ENCODE measurements around the gene WDR33. TPM values are rescaled to one million over a fixed set of nuclear protein-coding genes. Genes with fewer than 3 reads are reported as not detected.
A peak's percentile ranks its signal among the peaks of the same experiment; 100 is the strongest.
"Not testable (repeated sequence)": the region's sequence is repeated elsewhere in the genome, so short reads cannot be mapped to it uniquely, and the experiment has no call there.

The WDR33 gene
- total RNA-seq, 1 donor from 2014 or later, result 28.2 TPM

DNA sequence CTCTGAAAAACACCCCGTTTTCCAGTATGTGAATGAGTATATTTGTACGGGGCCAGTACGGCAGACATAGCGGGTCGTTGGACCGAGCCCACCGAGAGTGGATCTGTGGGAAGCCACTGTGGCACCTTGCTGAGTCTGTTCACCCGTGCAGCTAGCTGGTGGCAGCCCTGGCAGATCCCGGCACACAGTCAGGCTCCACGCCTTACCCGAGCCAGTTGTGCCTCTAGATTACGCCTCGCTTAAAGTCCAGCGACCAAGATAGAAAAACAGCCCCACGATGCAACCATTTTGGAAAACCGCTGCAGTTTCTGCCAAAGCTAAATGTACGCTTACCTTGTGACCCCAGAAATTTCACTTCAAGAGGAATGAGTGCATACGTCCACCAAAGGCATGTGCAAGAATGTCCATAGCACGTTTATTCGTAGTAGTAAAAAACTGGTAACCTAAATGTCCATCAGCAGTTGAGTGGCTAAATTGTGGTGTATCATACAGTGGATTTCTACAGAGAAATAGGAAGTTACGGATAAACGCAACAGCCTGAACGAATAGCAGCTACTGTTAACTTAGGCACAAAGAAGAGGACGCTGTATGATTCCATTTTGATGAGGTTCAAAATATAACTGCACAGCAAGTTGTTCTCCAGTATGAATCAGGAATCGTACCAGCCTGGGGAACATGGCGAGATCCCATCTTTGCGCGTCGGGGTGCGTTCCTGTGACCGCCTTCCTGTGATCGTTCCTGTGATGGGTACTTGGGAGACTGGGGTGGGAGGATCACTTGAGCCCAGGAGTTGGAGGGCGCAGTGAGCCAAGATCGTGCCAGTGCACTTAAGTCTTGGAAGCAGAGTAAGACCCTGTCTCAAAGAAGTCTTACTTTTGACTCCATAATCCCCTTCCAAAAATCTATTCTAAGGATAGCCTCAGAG, 688 bp upstream of the WDR33 start:
- DNase-seq (ENCODE audit: extremely low read depth, low read depth, low spot score), result no peak

DNA sequence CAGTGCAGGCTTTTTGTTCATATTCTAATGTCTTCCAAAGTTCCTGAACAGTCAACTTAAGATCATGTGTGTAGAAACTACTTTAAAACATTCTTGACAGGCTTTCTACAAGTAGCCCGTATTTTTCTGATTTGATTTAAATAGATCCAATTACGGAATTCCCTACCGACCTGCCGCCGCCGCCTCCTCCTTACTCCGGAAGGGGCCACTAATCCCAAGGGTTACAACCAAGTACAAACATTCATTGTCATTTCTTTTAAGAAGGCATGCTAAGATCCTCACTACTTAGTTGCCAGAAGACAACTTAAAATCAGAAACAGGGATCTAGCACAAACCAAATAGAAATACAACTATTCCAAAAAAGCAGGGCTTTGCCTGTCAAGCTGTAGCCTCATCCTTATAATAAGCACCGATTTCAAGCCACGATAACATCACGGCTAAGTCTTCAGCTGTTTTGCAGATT, 784 bp downstream of the WDR33 start:
- no peak for DNase-seq (ENCODE audit: extremely low read depth, low read depth, low spot score)

DNA sequence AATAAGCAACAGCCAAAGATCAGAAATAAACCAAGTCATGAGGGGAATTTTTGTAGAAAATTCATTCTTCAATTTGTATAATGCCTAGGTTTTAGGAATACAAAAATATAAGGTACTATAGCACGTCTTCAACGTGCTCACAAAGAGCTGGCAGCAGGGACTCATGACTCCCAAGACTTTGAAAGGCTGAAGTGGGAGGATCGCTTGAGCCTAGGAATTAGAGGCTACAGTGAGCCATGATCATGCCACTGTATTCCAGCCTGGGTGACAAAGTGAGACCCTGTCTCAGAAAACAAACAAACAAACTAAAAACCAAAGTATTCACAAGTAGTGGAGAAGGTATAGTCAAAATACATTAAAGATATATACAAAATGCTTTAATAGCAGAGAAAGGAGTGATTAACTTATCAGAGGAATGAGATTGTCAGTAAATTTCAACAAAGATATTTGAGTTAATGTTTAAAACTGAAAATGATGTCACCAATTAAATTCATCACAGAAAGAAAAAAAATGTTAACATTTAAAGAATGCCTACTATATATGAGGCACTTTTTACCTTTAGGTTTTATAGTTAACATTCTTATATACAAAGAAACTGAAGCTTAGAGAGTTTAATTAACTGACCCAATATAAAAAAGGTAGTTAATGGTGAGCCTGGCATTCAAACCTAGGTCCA, 3.2 kb downstream of the WDR33 start:
- no peak for DNase-seq (ENCODE audit: extremely low read depth, low read depth, low spot score)

DNA sequence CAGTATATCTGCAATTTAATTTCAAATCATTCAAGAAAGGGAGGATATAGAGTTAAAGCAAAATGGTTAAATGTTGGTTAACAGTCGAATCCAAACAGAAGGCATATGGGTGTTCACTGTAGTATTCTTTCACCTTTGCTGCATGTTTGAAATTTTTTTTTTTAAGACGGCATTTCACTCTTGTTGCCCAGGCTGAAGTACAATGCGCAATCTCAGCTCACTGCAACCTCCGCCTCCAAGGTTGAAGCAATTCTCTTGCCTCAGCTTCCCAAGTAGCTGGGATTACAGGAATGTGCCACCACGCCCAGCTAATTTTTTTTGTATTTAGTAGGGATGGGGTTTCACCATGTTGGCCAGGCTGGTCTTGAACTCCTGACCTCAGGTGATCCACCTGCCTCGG, 4.1 kb downstream of the WDR33 start:
- DNase-seq (ENCODE audit: extremely low read depth, low read depth, low spot score), result not testable (repeated sequence)

DNA sequence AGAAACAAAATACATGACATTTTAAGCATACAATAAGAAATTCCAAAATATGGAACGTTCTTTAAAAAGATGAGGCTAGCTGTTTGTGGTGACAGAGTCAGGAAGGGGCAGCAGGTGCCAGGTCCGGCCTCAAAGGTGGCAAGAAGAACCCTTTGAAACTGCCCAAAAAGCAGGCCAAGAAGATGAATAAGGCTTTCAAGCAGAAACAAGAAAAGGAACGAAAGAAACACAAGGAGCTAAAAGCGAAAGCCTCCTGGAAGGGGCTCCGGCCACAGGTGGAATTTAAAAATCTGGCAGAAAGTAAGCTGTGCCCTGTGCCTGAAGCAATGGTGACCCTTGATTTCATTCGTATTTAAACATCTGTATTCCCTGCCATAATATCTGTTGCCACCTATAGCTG, 5.5 kb downstream of the WDR33 start:
- no peak for DNase-seq (ENCODE audit: extremely low read depth, low read depth, low spot score)

DNA sequence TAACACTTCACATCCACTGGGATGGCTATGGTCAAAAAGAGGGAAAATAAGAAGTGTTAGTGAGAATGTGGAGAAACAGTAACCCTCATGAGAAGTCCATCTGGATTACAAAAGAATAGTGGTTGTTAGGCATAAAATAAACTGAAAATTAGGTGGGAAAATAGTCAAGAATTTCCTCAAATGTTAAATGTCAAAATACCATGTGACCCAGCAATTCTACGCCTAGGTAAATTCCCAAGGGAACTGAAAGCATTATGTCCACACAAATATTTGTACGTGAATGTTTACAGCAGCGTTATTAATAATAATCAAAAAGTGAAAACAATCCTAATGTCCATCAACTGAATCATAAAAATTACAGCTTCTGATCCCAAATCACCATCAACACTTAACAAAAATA, 11.0 kb downstream of the WDR33 start:
- DNase-seq (ENCODE audit: extremely low read depth, low read depth, low spot score), result no peak

DNA sequence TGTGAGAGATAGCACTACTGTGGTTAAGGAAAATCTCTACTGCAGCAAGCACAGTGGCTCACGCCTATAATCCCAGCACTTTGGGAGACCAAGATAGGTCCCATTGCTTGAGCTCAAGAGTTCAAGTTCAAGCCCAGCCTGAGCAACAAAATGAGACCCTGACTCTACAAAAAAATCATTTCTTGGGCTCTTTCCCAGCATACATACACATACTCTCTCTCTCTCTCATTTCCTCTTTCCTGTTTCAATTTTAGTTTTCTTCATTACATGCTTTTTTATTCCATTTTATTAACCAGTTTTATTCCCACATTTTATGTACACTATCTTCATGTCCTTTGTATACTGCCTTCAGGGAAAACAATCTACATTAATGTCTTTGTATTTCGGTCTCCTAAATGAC, 14.6 kb downstream of the WDR33 start:
- DNase-seq (ENCODE audit: extremely low read depth, low read depth, low spot score), result no peak

DNA sequence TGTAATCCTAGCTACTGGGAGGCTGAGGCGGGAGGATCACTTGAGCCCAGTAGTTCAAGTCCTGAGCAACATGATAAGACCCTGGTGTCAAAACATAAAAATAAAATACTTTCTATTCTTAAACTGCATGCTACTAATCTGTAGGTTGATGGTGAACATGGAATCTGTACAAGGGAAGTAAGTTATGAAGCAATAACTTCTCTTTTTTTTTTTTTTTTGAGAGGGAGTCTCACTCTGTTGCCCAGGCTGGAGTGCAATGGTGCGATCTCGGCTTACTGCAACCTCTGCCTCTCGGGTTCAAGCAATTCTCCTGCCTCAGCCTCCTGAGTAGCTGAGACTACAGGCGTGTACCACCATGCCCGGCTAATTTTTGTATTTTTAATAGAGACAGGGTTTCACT, 16.1 kb downstream of the WDR33 start:
- DNase-seq (ENCODE audit: extremely low read depth, low read depth, low spot score), result not testable (repeated sequence)

DNA sequence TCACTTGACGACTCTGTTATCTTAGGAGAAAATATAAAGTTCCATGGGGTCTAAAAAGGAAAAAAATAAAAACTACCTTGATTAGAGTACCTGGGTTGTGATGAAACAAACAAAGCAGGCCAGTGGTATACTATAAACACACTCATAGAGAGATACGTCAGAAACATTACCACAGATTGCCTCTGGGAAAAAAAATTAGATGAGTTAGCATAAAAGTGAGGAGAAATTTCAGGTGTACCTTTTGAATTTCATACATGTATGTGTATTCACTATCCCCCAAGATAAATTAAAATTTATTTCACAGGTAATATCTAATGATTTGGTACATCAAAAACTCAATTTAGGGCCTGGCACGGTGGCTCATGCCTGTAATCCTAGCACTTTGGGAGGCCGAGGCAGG, 18.2 kb downstream of the WDR33 start:
- no peak for DNase-seq (ENCODE audit: extremely low read depth, low read depth, low spot score)

DNA sequence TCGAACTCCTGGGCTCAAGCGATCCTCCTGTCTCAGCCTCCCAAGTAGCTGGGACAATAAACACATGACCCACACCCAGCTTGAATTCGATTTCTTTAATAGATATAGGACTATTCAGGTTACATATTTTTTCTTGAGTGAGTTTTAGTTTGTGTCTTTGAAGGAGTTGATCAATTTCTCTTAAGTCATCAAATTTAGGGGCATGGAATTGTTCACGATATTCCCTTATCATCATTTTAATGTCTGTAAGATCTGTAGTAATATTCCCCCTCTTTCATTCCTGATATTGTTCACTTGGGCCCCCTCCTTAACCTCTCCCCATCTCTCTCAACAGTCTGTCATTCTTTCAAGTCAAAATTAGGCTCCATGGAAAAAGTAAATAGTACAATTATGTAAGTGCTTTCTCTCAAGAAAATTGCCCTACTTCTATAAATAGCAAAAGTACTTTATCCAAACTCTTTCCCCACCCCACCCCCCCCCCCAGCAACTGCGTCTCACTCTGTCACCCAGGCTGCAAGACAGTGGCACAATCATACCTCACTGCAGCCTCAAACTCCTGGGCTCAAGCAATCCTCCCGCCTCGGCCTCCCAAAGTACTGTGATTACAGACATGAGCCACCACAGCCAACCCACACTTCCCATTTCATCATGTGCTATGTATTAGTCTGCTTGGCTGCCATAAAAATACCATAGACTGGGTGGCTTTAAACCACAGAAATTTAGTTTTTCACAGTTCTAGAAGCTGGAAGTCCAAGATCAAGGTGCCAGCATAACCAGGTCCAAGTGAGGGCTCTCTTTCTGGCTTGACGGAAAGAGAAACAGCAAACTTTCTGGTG, 20.1 kb downstream of the WDR33 start:
- no peak for DNase-seq (ENCODE audit: extremely low read depth, low read depth, low spot score)

DNA sequence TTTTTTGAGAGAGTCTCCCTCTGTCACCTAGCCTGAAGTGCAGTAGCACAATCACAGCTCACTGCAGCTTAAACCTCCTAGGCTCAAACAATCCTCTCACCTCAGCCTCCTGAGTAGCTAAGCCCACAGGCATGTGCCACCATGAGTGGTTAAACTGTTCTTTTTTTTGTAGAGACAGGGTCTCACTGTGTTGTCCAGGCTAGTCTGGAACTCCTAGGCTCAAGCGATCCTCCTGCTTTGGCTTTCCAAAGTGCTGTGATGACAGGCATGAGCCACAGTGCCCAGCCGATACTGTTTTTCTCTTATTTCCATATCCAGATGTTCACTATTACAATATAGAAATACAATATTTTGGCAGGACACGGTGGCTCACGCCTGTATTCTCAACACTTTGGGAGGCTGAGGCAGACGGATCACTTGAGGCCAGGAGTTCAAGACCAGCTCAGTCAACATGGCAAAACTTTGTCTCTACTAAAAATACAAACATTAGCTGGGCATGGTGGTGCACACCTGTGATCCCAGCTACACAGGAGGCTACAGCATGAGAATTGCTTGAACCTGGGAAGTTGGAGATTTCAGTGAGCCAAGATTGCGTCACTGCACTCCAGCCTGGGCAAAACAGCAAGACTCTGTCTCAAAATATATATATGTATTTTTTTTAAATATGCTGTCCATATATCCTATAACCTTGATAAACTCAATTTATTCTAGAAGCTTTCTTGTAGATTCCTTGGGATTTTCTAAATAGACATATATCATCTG, 24.7 kb downstream of the WDR33 start:
- DNase-seq (ENCODE audit: extremely low read depth, low read depth, low spot score), result no peak

DNA sequence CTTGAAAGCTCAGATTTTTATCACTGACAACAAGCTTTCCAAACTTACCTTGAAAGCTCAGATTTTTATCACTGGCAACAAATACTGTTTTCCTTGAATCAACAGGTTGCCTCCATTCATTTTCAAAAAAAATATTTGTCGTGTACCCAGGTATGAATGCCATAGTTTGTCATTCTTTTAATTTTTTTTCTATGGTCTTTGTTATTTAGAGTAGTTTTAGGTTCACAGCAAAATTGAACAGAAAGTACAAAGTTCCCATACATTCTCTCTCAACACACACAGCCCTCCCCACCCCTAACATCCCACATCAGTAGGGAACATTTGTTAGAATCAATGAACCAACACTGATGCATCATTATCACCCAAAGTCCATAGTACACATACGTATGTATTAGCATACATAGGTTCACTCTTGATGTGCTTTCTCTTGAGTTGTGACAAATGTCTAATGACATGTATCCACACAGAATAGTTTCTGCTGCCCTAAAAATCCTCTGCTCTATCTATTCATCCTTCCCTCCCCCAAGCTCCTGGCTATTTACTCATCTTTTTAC, 25.9 kb downstream of the WDR33 start:
- no peak for DNase-seq (ENCODE audit: extremely low read depth, low read depth, low spot score)

DNA sequence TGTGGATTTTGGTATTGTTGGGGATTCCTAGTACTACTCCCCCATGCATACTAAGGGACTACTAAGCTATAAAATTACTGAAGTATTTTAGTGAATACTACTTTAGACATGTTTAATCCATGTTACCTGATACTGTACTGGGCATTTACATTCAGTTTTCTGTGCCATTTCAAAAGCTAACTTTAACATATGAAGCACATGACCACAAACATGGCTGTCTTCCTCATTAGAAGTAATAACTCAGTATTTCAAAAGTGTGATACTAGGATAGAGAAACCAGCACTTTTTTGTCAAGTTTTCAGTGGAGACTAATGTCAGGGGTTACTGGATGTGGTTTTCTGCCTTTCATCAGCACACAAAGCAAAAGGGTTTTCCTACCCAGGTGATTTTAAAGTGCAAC, 27.9 kb downstream of the WDR33 start:
- no peak for DNase-seq (ENCODE audit: extremely low read depth, low read depth, low spot score)

DNA sequence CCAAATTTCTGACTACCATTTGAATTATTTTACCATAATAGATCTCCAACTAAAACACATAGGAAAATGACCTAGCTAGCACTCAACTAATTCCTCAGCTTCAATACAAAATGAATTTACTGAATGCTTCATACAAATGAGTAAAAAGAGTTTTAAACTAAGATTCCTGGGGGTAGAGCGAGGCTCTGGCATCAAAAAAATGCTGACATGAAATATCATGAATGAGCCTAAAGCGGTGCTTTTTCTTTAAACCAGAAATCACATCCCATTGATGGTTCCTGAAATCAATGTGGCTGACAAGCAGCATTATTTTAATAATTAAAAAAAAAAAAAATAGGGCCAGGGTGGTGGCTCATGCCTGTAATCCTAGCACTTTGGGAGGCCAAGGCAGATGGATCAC, 32.1 kb downstream of the WDR33 start:
- no peak for DNase-seq (ENCODE audit: extremely low read depth, low read depth, low spot score)

DNA sequence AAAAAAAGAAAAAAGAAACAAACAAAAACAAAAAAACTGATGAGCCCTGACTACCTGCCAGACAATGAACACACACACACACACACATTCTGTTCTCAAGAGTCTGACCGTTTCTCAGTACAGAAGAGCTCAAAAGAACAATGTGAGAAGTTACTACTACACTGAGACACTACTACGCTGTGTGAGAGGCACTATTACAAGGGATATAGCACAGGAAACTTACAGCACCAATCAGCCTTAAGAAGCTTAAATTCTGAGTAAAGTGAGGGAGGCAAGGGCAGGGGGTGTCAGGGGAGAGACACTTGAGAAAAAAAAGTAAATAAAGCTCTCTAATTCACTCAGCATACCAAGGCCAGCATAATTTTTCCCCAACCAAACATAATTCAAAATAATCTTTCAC, 32.5 kb downstream of the WDR33 start:
- no peak for DNase-seq (ENCODE audit: extremely low read depth, low read depth, low spot score)

DNA sequence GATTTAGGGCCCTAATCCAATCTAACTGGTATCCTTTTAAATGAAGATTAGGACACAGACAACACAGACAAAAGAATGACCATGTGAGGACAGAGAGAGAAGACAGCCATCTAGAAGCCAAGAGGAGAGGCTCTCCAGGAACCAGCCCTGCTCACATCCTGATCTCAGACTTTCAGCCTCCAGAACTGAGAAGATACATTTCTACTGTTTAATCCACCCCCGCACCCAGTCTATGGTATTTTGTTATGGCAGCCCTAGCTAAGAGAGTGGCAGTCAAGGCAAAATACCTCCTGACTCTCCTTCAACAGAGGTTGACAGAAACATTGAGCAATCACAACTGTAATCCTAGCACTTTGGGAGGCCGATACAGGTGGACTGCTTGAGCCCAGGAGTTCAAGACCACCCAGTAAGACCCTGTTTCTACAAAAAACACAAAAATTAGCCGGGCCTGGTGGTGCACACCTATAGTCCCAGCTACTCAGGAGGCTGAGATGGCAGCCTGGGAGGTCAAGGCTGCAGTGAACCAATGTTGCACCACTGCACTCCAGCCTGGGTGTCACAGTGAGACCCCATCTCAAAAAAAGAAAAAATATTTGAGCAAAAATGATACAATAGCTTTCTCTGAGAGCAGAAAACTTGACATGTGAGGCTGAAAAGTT, 34.7 kb downstream of the WDR33 start:
- DNase-seq (ENCODE audit: extremely low read depth, low read depth, low spot score), result no peak

DNA sequence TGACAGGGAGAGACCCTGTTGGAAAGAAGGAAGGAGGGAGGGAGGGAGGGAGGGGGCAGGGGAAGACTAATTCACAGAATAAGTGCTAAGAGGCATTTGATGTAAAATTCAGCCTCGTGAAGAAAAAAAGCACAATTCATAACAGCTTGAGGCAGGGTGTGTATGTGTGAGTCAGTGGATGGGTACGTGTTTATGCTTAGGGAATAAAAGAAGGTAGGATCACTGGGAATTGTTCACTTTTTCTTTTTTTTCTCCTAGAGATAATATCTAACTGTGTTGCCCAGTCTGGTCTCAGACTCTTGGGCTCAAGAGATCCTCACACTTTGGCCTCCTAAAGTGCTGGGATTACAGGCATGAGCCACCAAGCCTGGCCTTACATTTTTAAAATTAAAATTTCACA, 39.2 kb downstream of the WDR33 start:
- DNase-seq (ENCODE audit: extremely low read depth, low read depth, low spot score), result no peak

DNA sequence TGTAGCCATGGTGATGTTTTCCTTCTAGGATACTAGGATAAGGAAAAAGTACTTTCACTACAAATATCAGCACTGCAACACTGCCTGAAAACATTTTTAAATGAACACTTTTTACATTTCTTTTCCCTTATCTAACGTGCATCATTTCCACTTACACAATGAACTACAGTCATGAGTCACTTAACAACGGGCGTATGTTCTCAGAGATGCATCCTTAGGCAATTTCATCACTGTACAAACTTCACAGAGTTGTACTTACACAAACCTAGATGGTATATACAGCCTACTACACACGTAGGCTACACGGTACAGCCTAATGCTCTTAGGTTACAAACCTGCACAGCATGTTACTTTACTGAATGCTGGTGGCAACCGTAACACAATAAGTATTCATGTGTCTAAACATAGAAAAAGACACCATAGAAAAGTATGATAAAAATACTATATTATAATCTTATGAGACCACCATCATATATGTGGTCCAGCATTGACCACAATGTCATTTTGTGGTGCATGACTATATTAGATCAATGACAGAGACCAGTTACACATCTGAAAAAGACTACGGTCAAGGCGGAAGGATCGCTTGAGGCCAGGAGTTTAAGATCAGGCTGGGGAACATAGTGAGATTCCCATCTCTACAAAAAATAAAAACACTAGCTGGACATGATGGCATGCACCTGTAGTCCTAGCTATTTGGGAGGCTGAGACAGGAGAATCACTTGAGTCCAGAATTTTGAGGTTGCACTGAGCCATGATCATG, 39.8 kb downstream of the WDR33 start:
- peak; percentile 73 for DNase-seq (ENCODE audit: extremely low read depth, low read depth, low spot score)

DNA sequence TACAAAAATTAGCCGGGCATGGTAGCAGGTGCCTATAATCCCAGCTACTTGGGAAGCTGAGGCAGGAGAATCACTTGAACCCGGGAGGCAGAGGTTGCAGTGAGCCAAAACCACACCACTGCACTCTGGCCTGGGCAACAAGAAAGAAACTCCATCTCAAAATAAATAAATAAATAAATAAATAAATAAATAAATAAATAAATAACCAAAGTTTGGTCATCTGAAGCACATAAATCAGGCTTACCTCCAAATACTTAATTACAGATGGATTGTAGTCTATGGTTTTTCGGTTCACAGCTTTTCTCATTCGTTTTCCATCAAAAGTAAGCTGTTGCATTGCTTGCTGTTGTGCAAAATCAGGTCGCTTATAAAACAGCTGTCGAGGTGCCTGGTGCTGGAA, 40.4 kb downstream of the WDR33 start:
- DNase-seq (ENCODE audit: extremely low read depth, low read depth, low spot score), result not testable (repeated sequence)
